ENCODE results near the gene VIPAS39.

The VIPAS39 gene

GRCh38 chr14:77457522-77458248 lies at the start of gene VIPAS39, which contains the start of gene AHSA1:
TSS of gene VIPAS39 (minus strand) at chr14:77457601. CDS start at chr14:77454102, 3,499 bp downstream.
TSS of gene AHSA1 (plus strand) at chr14:77458093. CDS start at chr14:77458190, 97 bp downstream.
- DNase-seq: peak; percentile 96

GRCh38 chr14:77505031-77505430 lies 47.6 kb upstream of the VIPAS39 start:
- DNase-seq: no peak

- no peak for DNase-seq
Measured at GRCh38 chr14:77503138-77503537, 45.7 kb upstream of the VIPAS39 start.

- no peak for DNase-seq
Measured at GRCh38 chr14:77502109-77502782, 44.8 kb upstream of the VIPAS39 start.

GRCh38 chr14:77498984-77499527 lies 41.7 kb upstream of the VIPAS39 start:
- DNase-seq: no peak

GRCh38 chr14:77498120-77498979 lies 40.9 kb upstream of the VIPAS39 start, which contains the start of gene ISM2:
TSS of gene ISM2 (minus strand) at chr14:77498816. CDS start at chr14:77498793, 23 bp downstream.
- DNase-seq: peak; percentile 14 to 35

- DNase-seq: no peak
Measured at GRCh38 chr14:77495334-77495733, 37.9 kb upstream of the VIPAS39 start.

- no peak for DNase-seq
Measured at GRCh38 chr14:77491056-77491455, 33.7 kb upstream of the VIPAS39 start.

- no peak for DNase-seq
Measured at GRCh38 chr14:77490347-77490986, 33.1 kb upstream of the VIPAS39 start.

- no peak for DNase-seq
Measured at GRCh38 chr14:77489041-77489440, 31.6 kb upstream of the VIPAS39 start.

- DNase-seq: no peak
Measured at GRCh38 chr14:77488558-77488957, 31.2 kb upstream of the VIPAS39 start.

- DNase-seq: no peak
Measured at GRCh38 chr14:77485901-77486678, 28.7 kb upstream of the VIPAS39 start.

- no peak for DNase-seq
Measured at GRCh38 chr14:77485256-77485655, 27.9 kb upstream of the VIPAS39 start.

- no peak for DNase-seq
Measured at GRCh38 chr14:77482422-77482821, 25.0 kb upstream of the VIPAS39 start.

- DNase-seq: no peak
Measured at GRCh38 chr14:77478796-77479195, 21.4 kb upstream of the VIPAS39 start.

GRCh38 chr14:77478029-77478428 lies 20.6 kb upstream of the VIPAS39 start:
- DNase-seq: no peak

GRCh38 chr14:77475432-77476115 lies 18.2 kb upstream of the VIPAS39 start:
- no peak for DNase-seq

GRCh38 chr14:77474479-77475177 lies 17.2 kb upstream of the VIPAS39 start:
- no peak for DNase-seq

GRCh38 chr14:77473921-77474320 lies 16.5 kb upstream of the VIPAS39 start:
- DNase-seq: no peak

- DNase-seq: no peak
Measured at GRCh38 chr14:77470224-77470870, 12.9 kb upstream of the VIPAS39 start.

Measured in CD4-positive, alpha-beta T cell treated with Interferon alpha-2 for 1 hour (primary cell).